ENCODE results near the gene CIB4.

CIB4 gene

DNA sequence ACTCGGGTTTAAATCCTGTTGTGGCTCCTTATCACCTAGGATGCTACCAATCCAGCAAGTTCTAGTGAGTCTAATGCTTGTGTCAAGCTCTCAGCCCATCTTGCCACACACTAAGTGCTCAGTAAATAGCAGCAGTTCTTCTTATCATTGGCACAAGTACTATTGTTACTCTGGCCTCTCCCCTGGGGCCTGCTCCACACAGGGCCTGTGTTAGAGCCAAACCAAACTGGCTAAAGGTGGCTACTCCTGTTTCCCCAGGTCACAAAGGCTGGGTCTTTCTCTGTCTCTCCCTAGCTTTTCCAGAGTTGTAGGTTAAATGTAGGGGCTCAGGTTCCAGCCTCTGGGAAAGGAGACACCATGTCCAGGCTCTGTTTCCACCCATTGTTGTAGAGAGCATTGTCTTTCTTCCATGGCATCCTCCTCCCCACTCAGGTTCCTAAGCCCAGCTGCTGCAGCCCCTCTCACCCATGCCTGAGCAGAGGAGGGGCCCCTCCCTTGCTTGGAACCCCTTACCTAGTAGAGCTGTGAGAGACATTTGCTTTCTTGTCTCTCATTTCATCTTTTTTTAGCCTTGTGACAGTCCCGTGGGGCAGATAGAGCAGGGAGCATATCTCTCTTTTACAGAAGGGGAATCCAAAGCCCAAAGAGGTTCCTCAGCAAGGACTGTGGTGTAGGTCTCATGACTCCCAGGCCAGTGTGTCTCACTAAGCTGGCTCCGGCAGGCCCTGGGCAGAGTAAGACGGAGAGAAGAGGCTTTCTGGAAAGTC, 106.9 kb downstream of the CIB4 start:
- TF ChIP-seq, protein P1, sequence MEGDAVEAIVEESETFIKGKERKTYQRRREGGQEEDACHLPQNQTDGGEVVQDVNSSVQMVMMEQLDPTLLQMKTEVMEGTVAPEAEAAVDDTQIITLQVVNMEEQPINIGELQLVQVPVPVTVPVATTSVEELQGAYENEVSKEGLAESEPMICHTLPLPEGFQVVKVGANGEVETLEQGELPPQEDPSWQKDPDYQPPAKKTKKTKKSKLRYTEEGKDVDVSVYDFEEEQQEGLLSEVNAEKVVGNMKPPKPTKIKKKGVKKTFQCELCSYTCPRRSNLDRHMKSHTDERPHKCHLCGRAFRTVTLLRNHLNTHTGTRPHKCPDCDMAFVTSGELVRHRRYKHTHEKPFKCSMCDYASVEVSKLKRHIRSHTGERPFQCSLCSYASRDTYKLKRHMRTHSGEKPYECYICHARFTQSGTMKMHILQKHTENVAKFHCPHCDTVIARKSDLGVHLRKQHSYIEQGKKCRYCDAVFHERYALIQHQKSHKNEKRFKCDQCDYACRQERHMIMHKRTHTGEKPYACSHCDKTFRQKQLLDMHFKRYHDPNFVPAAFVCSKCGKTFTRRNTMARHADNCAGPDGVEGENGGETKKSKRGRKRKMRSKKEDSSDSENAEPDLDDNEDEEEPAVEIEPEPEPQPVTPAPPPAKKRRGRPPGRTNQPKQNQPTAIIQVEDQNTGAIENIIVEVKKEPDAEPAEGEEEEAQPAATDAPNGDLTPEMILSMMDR (IDR thresholded peaks at IDR 0.05; ENCODE audit: control insufficient read depth, extremely low read depth, insufficient read depth), result no peak
- peak; percentile 23 for DNase-seq (ENCODE audit: low read depth)
- no peak overlapping the region for H3K4me3 ChIP-seq (ENCODE audit: low read depth, low read length)

DNA sequence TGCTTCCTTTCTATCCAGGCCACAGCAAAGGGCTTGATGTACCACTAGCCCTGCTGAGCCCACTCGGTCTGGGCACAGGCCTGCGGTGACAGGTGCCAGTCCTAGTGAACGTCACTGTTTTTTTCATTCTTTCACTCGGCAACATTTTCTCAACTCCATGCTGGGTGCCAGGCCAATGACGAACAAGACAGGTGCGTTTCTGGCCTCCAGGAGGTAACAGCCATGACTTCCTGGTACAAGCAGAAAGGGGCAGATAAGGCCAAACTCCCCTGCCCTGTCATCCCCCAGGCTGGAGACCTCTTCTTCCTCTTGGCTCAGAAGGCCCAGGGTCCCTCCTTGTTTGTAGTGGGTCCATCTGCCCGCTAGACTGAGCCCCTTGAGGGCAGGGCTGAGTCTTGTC, 107.5 kb downstream of the CIB4 start:
- TF ChIP-seq, protein P1 (IDR thresholded peaks at IDR 0.05; ENCODE audit: control insufficient read depth, extremely low read depth, insufficient read depth), result no peak
- H3K4me3 ChIP-seq (ENCODE audit: low read depth, low read length), result no peak overlapping the region
- no peak for DNase-seq (ENCODE audit: low read depth)

DNA sequence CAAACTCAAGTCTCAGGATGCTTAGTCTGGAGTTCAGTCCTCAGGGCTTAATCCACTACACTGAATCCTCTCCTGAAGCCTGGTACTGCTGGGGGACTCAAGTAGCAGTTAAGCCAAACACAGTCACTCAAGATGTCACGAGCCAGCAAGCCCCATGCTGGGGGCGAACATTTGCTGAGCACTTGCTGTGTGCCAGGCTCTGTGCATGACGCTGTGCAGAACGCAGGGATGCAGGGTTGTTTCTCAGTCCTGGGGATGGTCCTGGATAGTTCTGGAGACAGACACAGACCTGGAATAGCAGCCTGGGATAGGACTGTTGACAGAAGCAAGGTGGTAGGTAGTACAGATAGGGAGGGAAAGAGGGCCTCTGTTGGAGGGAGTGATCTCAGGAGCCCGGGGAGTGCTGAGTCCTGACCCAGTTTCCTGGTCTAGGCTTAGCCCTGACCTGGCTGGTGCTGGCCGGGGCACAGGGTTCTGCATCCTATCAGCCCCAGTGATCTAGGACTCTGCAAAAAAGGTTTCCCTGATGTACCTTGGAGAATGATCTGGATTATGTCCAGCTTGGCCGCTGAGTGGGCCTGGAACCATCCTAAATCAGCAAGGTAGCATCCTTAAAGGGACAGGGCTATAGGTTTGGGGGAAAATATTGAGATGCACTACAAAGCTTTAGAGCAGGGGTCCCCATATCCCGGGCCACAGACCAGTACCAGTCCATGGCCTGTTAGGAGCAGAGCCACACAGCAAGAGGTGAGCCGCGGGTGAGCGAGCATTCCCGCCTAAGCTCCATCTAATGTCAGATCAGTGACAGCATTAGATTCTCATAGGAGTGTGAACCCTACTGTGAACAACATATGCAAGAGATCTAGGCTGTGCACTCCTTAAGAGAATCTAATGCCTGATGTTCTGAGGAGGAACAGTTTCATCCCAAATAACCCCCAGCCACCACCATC, 108.6 kb downstream of the CIB4 start:
- TF ChIP-seq, protein P1 (IDR thresholded peaks at IDR 0.05; ENCODE audit: control insufficient read depth, extremely low read depth, insufficient read depth), result no peak
- DNase-seq (ENCODE audit: low read depth), result no peak
- H3K4me3 ChIP-seq (ENCODE audit: low read depth, low read length), result no peak overlapping the region

Measured in LNCaP clone FGC (cell line).